HG03196 (cell line): ENCODE measurements around the gene TNP2.
A peak's percentile ranks its signal among the peaks of the same experiment; 100 is the strongest.
"Not testable (repeated sequence)": the region's sequence is repeated elsewhere in the genome, so short reads cannot be mapped to it uniquely, and the experiment has no call there.

ENCODE experiments used
- ATAC-seq: cut with Tn5 transposase; IDR thresholded peaks from one replicate; pipeline ENCODE4 v1.9.1; 2021; ENCODE audit not compliant: unreplicated experiment

TNP2 gene

GRCh38 chr16:11225677-11226549 lies 43.2 kb downstream of the TNP2 start:
- ATAC-seq, result peak; percentile 1

GRCh38 chr16:11224894-11225676 lies 44.0 kb downstream of the TNP2 start:
- peak; percentile 80 for ATAC-seq

GRCh38 chr16:11224096-11224893 lies 44.8 kb downstream of the TNP2 start:
- peak; percentile 46 for ATAC-seq

GRCh38 chr16:11220507-11220906 lies 48.6 kb downstream of the TNP2 start:
- ATAC-seq, result not testable (repeated sequence)

GRCh38 chr16:11219178-11219577 lies 49.9 kb downstream of the TNP2 start:
- ATAC-seq, result no peak

GRCh38 chr16:11218604-11218962 lies 50.5 kb downstream of the TNP2 start:
- no peak for ATAC-seq
